GM18505 (cell line): ENCODE results near the gene RASSF1.
"Not testable (repeated sequence)": the region's sequence is repeated elsewhere in the genome, so short reads cannot be mapped to it uniquely, and the experiment has no call there.

Source experiments
- ATAC-seq: cut with Tn5 transposase; IDR thresholded peaks from one replicate; pipeline ENCODE4 v1.9.1; 2021; ENCODE audit not compliant: unreplicated experiment
- POLR2A ChIP-seq: IDR thresholded peaks from 4 replicates; pipeline ENCODE4 v1.6.1; 2011; ENCODE audit warnings: borderline replicate concordance; ENCODE audit not compliant: insufficient read depth, insufficient read length; ENCODE audit errors: extremely low read depth

RASSF1 gene

GRCh38 chr3:50292159-50293078 lies 48.2 kb downstream of the RASSF1 start, which contains the start of gene IFRD2:
TSS of gene IFRD2 (minus strand) at chr3:50292429. CDS start at chr3:50292274, 155 bp downstream.
- ATAC-seq, result peak; percentile 90

GRCh38 chr3:50290161-50290641 lies 50.4 kb downstream of the RASSF1 start:
- TF ChIP-seq POLR2A, result no peak
- no peak for ATAC-seq

More at GRCh38 chr3:50292159-50293078, 48.2 kb downstream of the RASSF1 start, which contains the start of gene IFRD2:
- peak; percentile 75 for TF ChIP-seq POLR2A

- ATAC-seq, result no peak
- no peak for TF ChIP-seq POLR2A
These were observed 51.5 kb downstream of the RASSF1 start for GRCh38 chr3:50289130-50289529.

GRCh38 chr3:50288387-50289007 lies 52.1 kb downstream of the RASSF1 start:
- ATAC-seq, result no peak
- TF ChIP-seq POLR2A, result no peak

GRCh38 chr3:50287262-50287661 lies 53.4 kb downstream of the RASSF1 start:
- TF ChIP-seq POLR2A, result no peak
- ATAC-seq, result no peak

- no peak for ATAC-seq
- no peak for TF ChIP-seq POLR2A
These were observed 54.1 kb downstream of the RASSF1 start for GRCh38 chr3:50286322-50287227.

GRCh38 chr3:50284121-50284520 lies 56.5 kb downstream of the RASSF1 start:
- ATAC-seq, result not testable (repeated sequence)
